GM23338 (cell line): Measurements from ENCODE around the gene CYTH1. TPM values are rescaled to one million over a fixed set of nuclear protein-coding genes. Genes with fewer than 3 reads are reported as not detected.

Experiments used
- CTCF ChIP-seq, 2 experiments: fragments of 200-600 bp in 1 of 2; sonication (generic) in 1 of 2; conservative IDR thresholded peaks; 2 replicates each; pipeline versions ENCODE4 v1.5.1 to v1.6.1; 2016 to 2017; ENCODE audit warnings: antibody characterized with exemption in 2 of 2, low read depth in 2 of 2, mild to moderate bottlenecking in 2 of 2, moderate library complexity in 1 of 2
- ETS1 ChIP-seq: IDR thresholded peaks from 2 replicates; pipeline ENCODE4 v1.6.1; 2016; ENCODE audit warnings: antibody characterized with exemption
- EZH2 ChIP-seq: fragments of 200-600 bp; sonication (generic); IDR thresholded peaks from one replicate; pipeline ENCODE4 v1.8.0; 2017; ENCODE audit warnings: antibody characterized with exemption, mild to moderate bottlenecking, low read depth; ENCODE audit not compliant: unreplicated experiment
- EZH2phosphoT487 ChIP-seq: fragments of 200-600 bp; sonication (generic); IDR thresholded peaks from one replicate; pipeline ENCODE4 v1.8.1; 2018; ENCODE audit warnings: antibody characterized with exemption; ENCODE audit not compliant: unreplicated experiment
- STAT1 ChIP-seq: IDR thresholded peaks from one replicate; pipeline ENCODE4 v1.6.1; 2016; ENCODE audit warnings: antibody characterized with exemption; ENCODE audit not compliant: unreplicated experiment
- ZNF114 ChIP-seq: fragments of 250-450 bp; sonication (Bioruptor Pico); IDR thresholded peaks from 2 replicates; pipeline ENCODE4 v1.5.0; 2020; ENCODE audit warnings: mild to moderate bottlenecking, moderate library complexity
- ZNF462 ChIP-seq: fragments of 250-450 bp; sonication (Bioruptor Pico); IDR thresholded peaks from 2 replicates; pipeline ENCODE4 v1.5.0; 2020; ENCODE audit warnings: mild to moderate bottlenecking, moderate library complexity
- polyA plus RNA-seq: library from polyadenylated mRNA; unstranded; fragments of >200 nt; fragmentation: Nextera tagmentation; extraction: Ambion mirVana; gene quantifications from 2 replicates; pipeline ENCODE4 v1.2.1, GENCODE V29; 2016
- total RNA-seq: library from RNA; depleted of rRNA; stranded (reverse); fragments of >200 nt; shearing (Covaris generic); gene quantifications from 2 replicates; pipeline ENCODE4 v1.2.3, GENCODE V29; 2014

Gene CYTH1
- total and polyA plus RNA-seq, 2 experiments from 2014 or later: 13.8 to 14.5 TPM

- TF ChIP-seq ZNF462 (CRISPR knock-in tag): no peak
- TF ChIP-seq STAT1: no peak
- TF ChIP-seq CTCF (conservative IDR thresholded peaks at IDR 0.05; ENCODE audit: low read depth in 2 of 2): no peak
- TF ChIP-seq ETS1: no peak
- no peak for TF ChIP-seq ZNF114 (CRISPR knock-in tag)
- no peak for TF ChIP-seq EZH2phosphoT487
- no peak for TF ChIP-seq EZH2
Measured at GRCh38 chr17:78710607-78711006, 71.5 kb downstream of the CYTH1 start (continued).
